ENCODE results near the gene SAPCD2. TPM values are rescaled to one million over a fixed set of nuclear protein-coding genes. Genes with fewer than 3 reads are reported as not detected.
A peak's percentile ranks its signal among the peaks of the same experiment; 100 is the strongest.

SAPCD2 gene
- total and polyA plus RNA-seq, 2 of the 8 experiments (the other 6 are each of a cell fraction or from before 2014, with no cell fraction given): 12.7 to 32.1 TPM

- TF ChIP-seq CTCF (IDR thresholded peaks at IDR 0.05; ENCODE audit: control extremely low read depth in 1 of 3, insufficient read depth in 1 of 3, low read depth in 1 of 3, low read length in 3 of 3): peak in 2 of 3 experiments; percentile 85 to 94; a peak in 3 of 4 replicates
- no peak for TF ChIP-seq RFX5 (IDR thresholded peaks at IDR 0.05; ENCODE audit: borderline replicate concordance, low read depth, low read length)
- TF ChIP-seq EP300 (IDR thresholded peaks at IDR 0.05; ENCODE audit: borderline replicate concordance in 1 of 2, low read depth in 2 of 2, low read length in 2 of 2): peak in 1 of 2 experiments; percentile 56; a peak in 1 of 3 replicates
- peak; percentile 53; the same call in 1 of the 2 replicates for TF ChIP-seq GABPA (IDR thresholded peaks at IDR 0.05; ENCODE audit: borderline replicate concordance, insufficient read depth, low read length)
- TF ChIP-seq SP1 (IDR thresholded peaks at IDR 0.05; ENCODE audit: low read depth, low read length): peak; percentile 40; the same call in 1 of the 2 replicates
- no peak for TF ChIP-seq SIX5 (IDR thresholded peaks at IDR 0.05; ENCODE audit: low read depth, low read length)
- TF ChIP-seq SP2 (IDR thresholded peaks at IDR 0.05; ENCODE audit: low read length): no peak
- no peak for TF ChIP-seq SAP30 (IDR thresholded peaks at IDR 0.05; ENCODE audit: insufficient read depth, insufficient replicate concordance, low read length)
- peak; percentile 51; the same call in 1 of the 2 replicates for TF ChIP-seq CREB1 (IDR thresholded peaks at IDR 0.05)
- TF ChIP-seq TAF7 (optimal IDR thresholded peaks at IDR 0.05; ENCODE audit: borderline replicate concordance, low read depth, low read length): peak; percentile 25
- peak; percentile 96 for TF ChIP-seq KDM4A (IDR thresholded peaks at IDR 0.05; ENCODE audit: low read depth, low read length, severe bottlenecking)
- TF ChIP-seq CHD2 (IDR thresholded peaks at IDR 0.05; ENCODE audit: low read length): 0 out of 2 replicates have a peak, but pooled peaks have one; percentile 34
- TF ChIP-seq GTF2F1 (IDR thresholded peaks at IDR 0.05; ENCODE audit: borderline replicate concordance, low read depth, low read length): no peak
- peak; percentile 65; the same call in 1 of the 2 replicates for TF ChIP-seq YY1 (IDR thresholded peaks at IDR 0.05; ENCODE audit: low read depth, low read length)
- 0 out of 2 replicates have a peak, but pooled peaks have one; percentile 46 for TF ChIP-seq JUND (IDR thresholded peaks at IDR 0.05; ENCODE audit: low read length)
Observed at GRCh38 chr9:137046088-137046787, 24.1 kb downstream of the SAPCD2 start, which contains the start of gene NPDC1 (continued).
